Hepatocyte (in vitro differentiated cells): ENCODE data around the gene C6orf47.

Source experiments
- EZH2 ChIP-seq: fragments of 200-600 bp; sonication (generic); IDR thresholded peaks from 2 replicates; pipeline ENCODE4 v1.6.1; 2016; ENCODE audit warnings: antibody characterized with exemption, mild to moderate bottlenecking, borderline replicate concordance
- TF ChIP-seq, protein P1 (sequence below): fragments of 200-600 bp; sonication (generic); IDR thresholded peaks from 2 replicates; pipeline ENCODE4 v1.5.1; 2016; ENCODE audit warnings: antibody characterized with exemption, mild to moderate bottlenecking; ENCODE audit not compliant: poor library complexity

DNA sequence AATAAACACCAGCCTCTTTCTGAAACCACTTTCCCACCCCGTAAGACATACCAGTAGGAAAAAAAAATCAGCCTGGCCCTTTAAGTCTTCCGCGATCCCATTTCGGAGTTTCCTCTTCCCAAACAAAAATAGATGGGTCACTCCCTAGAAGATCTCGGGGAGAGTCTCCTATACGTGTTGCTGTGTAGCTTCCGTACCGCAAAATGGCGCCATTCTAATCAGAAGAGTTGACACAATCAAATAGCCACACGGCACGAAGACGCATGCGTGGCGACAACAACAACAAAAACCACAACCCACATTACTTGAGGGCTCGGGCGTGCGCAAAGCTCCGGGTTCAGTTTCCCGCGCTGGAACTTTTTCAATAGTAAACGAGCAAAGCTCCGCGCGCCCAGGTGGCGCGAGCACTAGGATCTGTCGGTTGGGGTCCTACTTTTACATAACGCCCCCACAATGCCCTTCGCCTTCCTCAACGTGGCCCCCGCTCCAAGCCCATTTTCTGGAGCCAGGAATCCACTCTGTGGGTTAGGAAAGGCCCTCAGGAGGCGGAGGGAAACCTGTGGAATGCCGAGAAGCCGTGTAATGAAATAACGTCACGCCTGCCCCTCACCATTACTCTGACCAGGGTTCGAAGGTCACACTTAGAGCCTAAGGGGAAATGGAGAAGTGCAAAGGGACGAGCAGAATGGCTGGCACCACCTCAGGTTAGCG lies 4.4 kb upstream of the C6orf47 start, which contains the start of gene GPANK1:
- TF ChIP-seq EZH2 = no peak
- TF ChIP-seq, protein P1, sequence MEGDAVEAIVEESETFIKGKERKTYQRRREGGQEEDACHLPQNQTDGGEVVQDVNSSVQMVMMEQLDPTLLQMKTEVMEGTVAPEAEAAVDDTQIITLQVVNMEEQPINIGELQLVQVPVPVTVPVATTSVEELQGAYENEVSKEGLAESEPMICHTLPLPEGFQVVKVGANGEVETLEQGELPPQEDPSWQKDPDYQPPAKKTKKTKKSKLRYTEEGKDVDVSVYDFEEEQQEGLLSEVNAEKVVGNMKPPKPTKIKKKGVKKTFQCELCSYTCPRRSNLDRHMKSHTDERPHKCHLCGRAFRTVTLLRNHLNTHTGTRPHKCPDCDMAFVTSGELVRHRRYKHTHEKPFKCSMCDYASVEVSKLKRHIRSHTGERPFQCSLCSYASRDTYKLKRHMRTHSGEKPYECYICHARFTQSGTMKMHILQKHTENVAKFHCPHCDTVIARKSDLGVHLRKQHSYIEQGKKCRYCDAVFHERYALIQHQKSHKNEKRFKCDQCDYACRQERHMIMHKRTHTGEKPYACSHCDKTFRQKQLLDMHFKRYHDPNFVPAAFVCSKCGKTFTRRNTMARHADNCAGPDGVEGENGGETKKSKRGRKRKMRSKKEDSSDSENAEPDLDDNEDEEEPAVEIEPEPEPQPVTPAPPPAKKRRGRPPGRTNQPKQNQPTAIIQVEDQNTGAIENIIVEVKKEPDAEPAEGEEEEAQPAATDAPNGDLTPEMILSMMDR = no peak
